GM21381 (cell line): ENCODE results near the gene PRKAG2.
"Not testable (repeated sequence)": the region's sequence is repeated elsewhere in the genome, so short reads cannot be mapped to it uniquely, and the experiment has no call there.

Experiments used
- ATAC-seq: cut with Tn5 transposase; IDR thresholded peaks from one replicate; pipeline ENCODE4 v1.9.1; 2021; ENCODE audit warnings: mild to moderate bottlenecking, moderate library complexity; ENCODE audit not compliant: unreplicated experiment

Gene PRKAG2

DNA sequence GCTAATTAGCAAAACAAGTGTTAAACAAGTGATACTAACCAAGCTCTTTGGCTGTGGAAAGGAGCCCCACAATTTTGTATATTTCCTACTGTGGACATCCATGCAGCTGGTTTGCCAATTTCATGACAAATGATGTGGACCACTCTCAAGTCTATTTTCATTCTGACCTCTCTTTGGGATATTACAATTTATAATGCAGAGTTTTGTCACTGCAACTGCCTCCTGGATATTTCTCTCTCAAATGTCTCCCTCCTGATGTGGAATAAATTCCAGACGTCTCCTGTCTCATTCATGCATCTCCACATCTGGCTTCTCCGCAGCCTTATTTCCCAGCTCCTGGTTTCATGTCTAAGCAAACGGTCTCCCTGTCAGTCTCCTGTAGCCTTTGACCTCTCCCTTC lies 276.6 kb downstream of the PRKAG2 start:
- ATAC-seq = no peak

DNA sequence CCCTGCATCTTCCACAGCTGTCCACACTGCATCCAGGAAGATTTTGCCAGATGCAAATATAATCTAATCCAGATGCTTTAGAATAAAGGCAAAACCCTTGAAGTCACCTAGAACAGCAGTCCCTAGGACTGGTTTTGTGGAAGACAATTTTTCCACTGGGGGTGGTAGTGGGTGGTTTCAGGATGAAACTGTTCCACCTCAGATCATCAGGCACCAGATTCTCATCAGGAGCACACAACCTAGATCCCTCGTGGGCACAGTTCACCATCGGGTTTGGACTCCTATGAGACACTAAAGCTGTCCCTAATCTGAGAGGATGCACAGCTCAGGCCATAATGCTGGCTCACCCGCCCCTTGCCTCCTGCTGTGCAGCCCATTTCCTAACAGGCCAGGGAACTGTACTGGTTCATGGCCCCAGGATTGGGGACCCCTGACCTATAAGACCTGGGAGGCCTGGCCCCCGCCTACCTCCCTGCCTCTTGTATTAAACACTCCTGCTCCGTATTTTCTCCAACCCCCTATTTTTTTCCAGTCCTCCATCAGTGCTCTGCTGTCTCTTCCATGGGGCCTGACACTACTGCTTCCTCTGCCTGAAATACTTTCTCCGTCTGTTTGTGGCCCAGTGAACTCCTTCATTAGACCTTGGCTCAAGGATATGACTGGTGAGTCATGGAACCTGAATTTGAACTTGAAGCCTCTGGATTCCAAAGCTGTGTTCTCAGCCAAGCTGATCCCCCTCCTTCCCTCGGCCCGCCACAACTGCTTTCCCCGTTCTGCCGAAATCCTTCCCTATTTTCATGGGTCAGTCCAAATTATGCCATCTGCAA lies 277.3 kb downstream of the PRKAG2 start:
- no peak for ATAC-seq

DNA sequence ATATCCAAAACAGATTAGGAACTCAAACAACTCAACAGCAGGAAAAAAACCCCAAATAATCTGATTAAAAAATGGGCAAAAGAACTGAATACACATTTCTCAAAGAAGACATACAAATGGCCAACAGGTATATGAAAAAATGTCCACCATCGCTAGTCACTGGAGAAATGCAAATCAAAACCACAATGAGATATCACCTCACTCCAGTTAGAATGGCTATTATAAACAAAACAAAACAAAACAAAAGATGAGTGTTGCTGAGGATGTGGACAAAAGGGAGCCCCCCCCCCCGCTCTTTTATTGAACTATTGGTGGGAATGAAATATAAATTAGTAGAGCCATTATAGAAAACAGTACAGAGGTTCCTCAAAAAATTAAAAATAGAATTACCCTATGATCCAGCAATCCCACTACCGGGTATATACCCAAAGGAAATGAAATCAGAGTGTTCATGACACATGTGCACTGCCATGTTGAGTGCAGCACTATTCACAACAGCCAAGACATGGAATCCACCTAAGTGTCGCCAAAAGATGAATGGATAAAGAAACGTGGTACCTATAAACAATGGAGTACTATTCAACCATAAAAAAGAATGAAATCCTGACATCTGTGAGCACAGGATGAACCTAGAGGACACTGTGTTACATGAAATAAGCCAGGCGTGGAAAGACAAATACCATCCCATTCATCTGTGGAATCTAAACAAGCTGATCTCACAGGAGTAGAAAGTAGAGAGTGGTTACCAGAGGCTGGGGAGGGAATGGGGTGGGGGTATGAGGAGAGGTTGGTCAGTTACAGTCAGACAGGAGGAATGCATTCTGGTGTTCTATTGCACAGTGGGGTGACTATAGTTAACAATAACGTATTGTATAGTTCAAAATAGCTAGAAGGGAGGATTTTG lies 279.1 kb downstream of the PRKAG2 start:
- no peak for ATAC-seq

DNA sequence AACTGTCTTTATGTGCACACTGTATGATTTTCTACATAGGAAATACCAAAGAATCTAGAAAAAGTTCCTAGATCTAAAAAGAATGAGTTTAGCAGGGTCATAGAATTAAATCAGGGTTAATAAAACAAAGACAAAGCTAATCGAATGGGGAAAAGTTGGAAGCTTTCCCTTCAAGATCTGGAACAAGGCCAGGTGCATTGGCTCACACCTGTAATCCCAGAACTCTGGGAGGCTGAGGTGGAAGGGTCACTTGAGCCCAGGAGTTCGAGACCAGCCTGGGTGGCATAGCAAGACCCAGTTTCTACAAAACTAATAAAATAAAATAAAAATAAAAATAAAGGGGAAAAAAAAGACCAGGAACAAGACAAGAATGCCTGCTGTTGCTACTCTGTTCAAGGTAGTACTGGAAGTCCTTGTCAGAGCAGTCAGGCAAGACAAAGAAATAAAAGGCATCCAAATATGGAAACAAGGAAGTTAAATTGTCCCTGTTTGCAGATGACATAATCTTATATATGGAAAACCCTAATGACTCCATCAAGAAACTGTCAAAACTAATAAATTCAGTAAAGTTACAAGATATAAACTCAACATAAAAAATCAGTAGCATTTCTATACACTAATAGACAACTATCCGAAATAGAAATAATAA lies 281.1 kb downstream of the PRKAG2 start:
- no peak for ATAC-seq

DNA sequence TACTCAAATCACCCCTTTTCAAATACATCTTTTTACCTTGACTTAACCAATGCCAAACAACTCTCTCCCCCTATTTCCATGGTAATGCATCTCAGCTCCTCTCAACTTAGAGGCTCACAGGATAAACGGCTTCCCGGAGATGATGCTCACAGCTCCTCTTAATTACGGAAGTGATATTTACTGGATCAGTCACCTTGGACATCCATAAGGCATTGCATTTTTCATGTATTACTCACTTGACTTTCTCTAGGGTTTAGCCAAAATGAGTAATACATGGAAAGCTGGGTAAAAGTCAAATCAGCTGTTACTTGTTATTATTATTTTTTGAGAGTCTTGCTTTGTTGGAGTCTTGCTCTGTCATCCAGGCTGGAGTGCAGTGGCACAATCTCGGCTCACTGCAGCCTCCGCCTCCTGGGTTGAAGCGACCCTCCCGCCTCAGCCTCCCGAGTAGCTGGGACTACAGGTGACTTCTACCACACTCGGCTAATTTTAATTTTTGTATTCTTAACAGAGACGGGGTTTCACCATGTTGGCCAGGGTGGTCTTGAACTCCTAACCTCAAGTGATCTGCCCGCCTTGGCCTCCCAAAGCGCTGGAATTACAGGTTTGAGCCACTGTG lies 283.9 kb downstream of the PRKAG2 start:
- ATAC-seq = no peak

DNA sequence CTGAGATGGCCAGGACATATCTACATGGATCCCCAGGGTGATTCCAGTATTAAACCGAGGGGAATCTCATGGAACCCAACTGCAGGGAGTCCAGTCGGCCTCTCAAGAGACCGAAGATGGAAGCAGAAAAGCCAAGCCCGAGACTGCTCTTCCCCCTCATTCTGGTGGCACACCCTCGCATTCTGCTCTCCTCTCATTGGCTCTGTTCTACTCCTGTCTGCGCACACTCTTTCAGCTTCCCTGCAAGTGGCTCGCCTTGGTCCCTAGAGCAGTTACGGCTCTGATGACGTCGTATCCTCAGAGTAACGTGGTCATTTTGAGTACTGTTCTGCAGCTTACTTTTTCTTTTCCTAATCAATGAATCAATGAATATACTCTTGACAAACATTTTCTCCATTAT lies 284.6 kb downstream of the PRKAG2 start:
- no peak for ATAC-seq

GRCh38 chr7:151591866-151592265 lies 285.0 kb downstream of the PRKAG2 start:
- no peak for ATAC-seq

GRCh38 chr7:151590850-151591771 lies 285.8 kb downstream of the PRKAG2 start:
- ATAC-seq = no peak

- ATAC-seq = no peak
Observed at GRCh38 chr7:151590071-151590849, 286.7 kb downstream of the PRKAG2 start.

- no peak for ATAC-seq
Observed at GRCh38 chr7:151588982-151589381, 287.9 kb downstream of the PRKAG2 start.

DNA sequence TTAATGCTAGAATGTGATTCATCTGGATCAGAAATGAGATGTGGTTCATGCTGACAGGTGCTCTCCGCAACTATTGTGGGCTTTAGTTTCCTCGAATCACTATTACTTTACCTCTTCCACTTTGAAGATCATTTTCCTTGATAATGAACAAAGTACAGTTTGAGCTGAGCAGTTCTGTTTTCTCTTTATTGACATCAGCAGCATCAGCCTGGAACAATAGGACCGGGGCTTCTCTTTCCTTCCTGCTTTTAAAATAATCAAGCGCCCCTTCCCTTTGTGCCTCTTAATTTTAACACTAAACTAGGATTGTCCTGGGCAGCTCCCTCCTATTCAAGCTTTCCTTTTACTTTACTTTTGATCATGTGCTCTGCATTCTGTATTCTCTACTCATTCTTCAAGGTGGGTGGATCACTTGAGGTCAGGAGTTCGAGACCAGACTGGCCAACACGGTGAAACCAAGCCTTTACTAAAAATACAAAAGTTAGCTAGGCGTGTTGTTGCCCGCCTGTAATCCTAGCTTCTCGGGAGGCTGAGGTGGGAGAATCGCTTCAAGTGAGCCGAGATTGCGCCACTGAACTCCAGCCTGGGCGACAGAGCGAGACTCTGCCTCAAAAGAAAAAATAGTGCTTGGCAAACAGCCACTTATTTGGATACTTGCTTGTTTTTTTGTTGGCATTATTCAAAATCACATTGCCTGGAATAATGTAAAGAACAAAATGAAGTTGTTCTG lies 290.2 kb downstream of the PRKAG2 start:
- no peak for ATAC-seq

GRCh38 chr7:151585744-151586393 lies 291.0 kb downstream of the PRKAG2 start:
- no peak for ATAC-seq

- ATAC-seq = no peak
Observed at GRCh38 chr7:151581741-151582140, 295.2 kb downstream of the PRKAG2 start.

- ATAC-seq = no peak
Observed at GRCh38 chr7:151579644-151580043, 297.3 kb downstream of the PRKAG2 start.

DNA sequence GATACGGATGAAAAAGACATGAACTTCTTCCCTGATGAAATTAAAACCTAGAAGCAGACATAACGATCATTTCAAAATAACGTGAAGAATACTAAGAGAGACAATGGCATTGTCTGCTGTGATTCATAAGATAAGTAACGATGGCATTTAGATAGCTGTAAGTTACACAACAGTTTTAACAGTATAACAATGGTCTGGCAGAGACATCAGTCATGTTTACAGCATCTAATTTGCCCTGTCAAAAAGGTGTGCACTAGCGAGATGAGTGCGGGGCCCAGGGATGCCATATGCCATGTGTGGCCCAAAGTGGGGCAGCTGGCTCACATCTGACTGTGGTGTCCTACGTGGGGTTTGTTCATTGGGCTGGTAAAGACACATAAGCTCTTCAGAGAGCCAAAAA lies 301.5 kb downstream of the PRKAG2 start:
- no peak for ATAC-seq

- not testable (repeated sequence) for ATAC-seq
Observed at GRCh38 chr7:151573046-151573445, 303.9 kb downstream of the PRKAG2 start.

- ATAC-seq = no peak
Observed at GRCh38 chr7:151572136-151572535, 304.8 kb downstream of the PRKAG2 start.

DNA sequence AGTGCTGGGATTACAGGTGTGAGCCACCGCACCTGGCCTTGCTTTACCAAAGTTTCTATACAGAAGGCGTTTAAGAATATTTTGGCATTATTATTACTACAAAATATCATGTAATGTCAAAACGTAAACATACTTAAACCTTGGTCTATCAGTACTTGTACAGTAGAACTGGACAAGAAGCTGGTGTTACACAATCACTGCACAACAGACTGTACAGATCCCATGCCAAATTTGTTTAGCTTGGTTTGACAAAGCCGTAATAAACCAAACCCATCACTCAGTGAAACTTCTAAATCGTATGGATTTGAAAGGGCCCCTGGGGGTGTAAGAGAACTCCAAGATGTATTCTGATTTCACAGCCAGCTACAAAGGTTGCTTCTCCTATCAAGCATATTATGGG lies 305.4 kb downstream of the PRKAG2 start:
- ATAC-seq = no peak
